HG03469 (cell line): Measurements from ENCODE around the gene CHAF1A.

Experiments used
- ATAC-seq: cut with Tn5 transposase; IDR thresholded peaks from one replicate; pipeline ENCODE4 v1.9.1; 2021; ENCODE audit warnings: mild to moderate bottlenecking, moderate library complexity, moderate number of reproducible peaks; ENCODE audit not compliant: unreplicated experiment

The CHAF1A gene

GRCh38 chr19:4376991-4377781 is 25.3 kb upstream of the CHAF1A start:
- no peak for ATAC-seq

- ATAC-seq, result no peak
These were observed 23.6 kb upstream of the CHAF1A start for GRCh38 chr19:4378886-4379285.

- no peak for ATAC-seq
These were observed 22.8 kb upstream of the CHAF1A start for GRCh38 chr19:4379383-4380253.

- ATAC-seq, result no peak
These were observed 22.1 kb upstream of the CHAF1A start for GRCh38 chr19:4380254-4380727.

- ATAC-seq, result no peak
These were observed 17.0 kb upstream of the CHAF1A start for GRCh38 chr19:4385291-4386040.

- ATAC-seq, result no peak
These were observed 16.2 kb upstream of the CHAF1A start for GRCh38 chr19:4386041-4386782.

- ATAC-seq, result no peak
These were observed 13.9 kb upstream of the CHAF1A start for GRCh38 chr19:4388337-4389063.

GRCh38 chr19:4389064-4389375 is 13.4 kb upstream of the CHAF1A start:
- no peak for ATAC-seq

GRCh38 chr19:4389511-4390016 is 12.9 kb upstream of the CHAF1A start:
- ATAC-seq, result no peak

- no peak for ATAC-seq
These were observed 12.3 kb upstream of the CHAF1A start for GRCh38 chr19:4390017-4390566.

- ATAC-seq, result no peak
These were observed 11.7 kb upstream of the CHAF1A start for GRCh38 chr19:4390567-4391305.

- ATAC-seq, result no peak
These were observed 11.1 kb upstream of the CHAF1A start for GRCh38 chr19:4391306-4391693.

GRCh38 chr19:4391701-4392483 is 10.5 kb upstream of the CHAF1A start:
- no peak for ATAC-seq

- ATAC-seq, result no peak
These were observed 8.4 kb upstream of the CHAF1A start for GRCh38 chr19:4393947-4394590.

GRCh38 chr19:4396949-4397783 is 5.3 kb upstream of the CHAF1A start:
- no peak for ATAC-seq

GRCh38 chr19:4399812-4400134 is 2.7 kb upstream of the CHAF1A start:
- ATAC-seq, result no peak
